ENCODE data around the gene SPECC1L. TPM values are rescaled to one million over a fixed set of nuclear protein-coding genes. Genes with fewer than 3 reads are reported as not detected.

The SPECC1L gene
- total RNA-seq, 1 donor from 2014 or later: 74.0 TPM

- DNase-seq (ENCODE audit: low read depth in 2 of 2): no peak
Observed at GRCh38 chr22:24441406-24442351, 171.0 kb downstream of the SPECC1L start.

GRCh38 chr22:24442352-24442744 lies 171.7 kb downstream of the SPECC1L start:
- no peak for DNase-seq (ENCODE audit: low read depth in 2 of 2)

GRCh38 chr22:24443668-24444067 lies 173.0 kb downstream of the SPECC1L start:
- no peak for DNase-seq (ENCODE audit: low read depth in 2 of 2)

- no peak for DNase-seq (ENCODE audit: low read depth in 2 of 2)
Observed at GRCh38 chr22:24444251-24444650, 173.6 kb downstream of the SPECC1L start.

- no peak for DNase-seq (ENCODE audit: low read depth in 2 of 2)
Observed at GRCh38 chr22:24444729-24445466, 174.3 kb downstream of the SPECC1L start.

- no peak for DNase-seq (ENCODE audit: low read depth in 2 of 2)
Observed at GRCh38 chr22:24445481-24446259, 175.0 kb downstream of the SPECC1L start.

GRCh38 chr22:24446260-24446611 lies 175.6 kb downstream of the SPECC1L start:
- DNase-seq (ENCODE audit: low read depth in 2 of 2): no peak

GRCh38 chr22:24450610-24451009 lies 180.0 kb downstream of the SPECC1L start:
- DNase-seq (ENCODE audit: low read depth in 2 of 2): peak; percentile 45 to 61

- DNase-seq (ENCODE audit: low read depth in 2 of 2): no peak
Observed at GRCh38 chr22:24451162-24451561, 180.5 kb downstream of the SPECC1L start.

GRCh38 chr22:24453853-24454252 lies 183.2 kb downstream of the SPECC1L start:
- DNase-seq (ENCODE audit: low read depth in 2 of 2): no peak

GRCh38 chr22:24455039-24455438 lies 184.4 kb downstream of the SPECC1L start:
- no peak for DNase-seq (ENCODE audit: low read depth in 2 of 2)

- DNase-seq (ENCODE audit: low read depth in 2 of 2): peak in 1 of 2 donors; percentile 56
Observed at GRCh38 chr22:24455751-24456426, 185.3 kb downstream of the SPECC1L start.

- no peak for DNase-seq (ENCODE audit: low read depth in 2 of 2)
Observed at GRCh38 chr22:24457894-24458420, 187.3 kb downstream of the SPECC1L start.

- no peak for DNase-seq (ENCODE audit: low read depth in 2 of 2)
Observed at GRCh38 chr22:24459911-24460310, 189.3 kb downstream of the SPECC1L start.

GRCh38 chr22:24460418-24461089 lies 189.9 kb downstream of the SPECC1L start:
- DNase-seq (ENCODE audit: low read depth in 2 of 2): no peak

- no peak for DNase-seq (ENCODE audit: low read depth in 2 of 2)
Observed at GRCh38 chr22:24463071-24463760, 192.6 kb downstream of the SPECC1L start.

- DNase-seq (ENCODE audit: low read depth in 2 of 2): peak in 1 of 2 donors; percentile 57
Observed at GRCh38 chr22:24465566-24465965, 194.9 kb downstream of the SPECC1L start.

- no peak for DNase-seq (ENCODE audit: low read depth in 2 of 2)
Observed at GRCh38 chr22:24465975-24466374, 195.3 kb downstream of the SPECC1L start.

- DNase-seq (ENCODE audit: low read depth in 2 of 2): peak; percentile 36 to 87
Observed at GRCh38 chr22:24466716-24467328, 196.2 kb downstream of the SPECC1L start.
